Hepatocyte (in vitro differentiated cells): ENCODE results near the gene SLC2A4. TPM values are rescaled to one million over a fixed set of nuclear protein-coding genes. Genes with fewer than 3 reads are reported as not detected.

Experiments
- DNase-seq: peaks from one replicate; pipeline ENCODE4 v3.0.0-alpha.2; 2016; ENCODE audit warnings: low spot score
- H2AFZ ChIP-seq: fragments of 200-600 bp; sonication (generic); 2 replicates; pipeline ENCODE4 v1.6.0; 2016; ENCODE audit warnings: antibody characterized with exemption, mild to moderate bottlenecking
- H3K27ac ChIP-seq: fragments of 200-600 bp; sonication (generic); 2 replicates; pipeline ENCODE4 v1.5.1; 2016; ENCODE audit warnings: mild to moderate bottlenecking
- H3K27me3 ChIP-seq: fragments of 200-600 bp; sonication (generic); 2 replicates; pipeline ENCODE4 v1.6.1; 2016
- H3K36me3 ChIP-seq: fragments of 200-600 bp; sonication (generic); replicated peaks from 2 replicates; pipeline ENCODE4 v1.5.1; 2016; ENCODE audit warnings: low read depth; ENCODE audit not compliant: insufficient read depth
- H3K4me1 ChIP-seq: fragments of 200-600 bp; sonication (generic); 2 replicates; pipeline ENCODE4 v1.5.1; 2016; ENCODE audit warnings: mild to moderate bottlenecking, moderate library complexity; ENCODE audit not compliant: insufficient read depth
- H3K4me2 ChIP-seq: fragments of 200-600 bp; sonication (generic); 2 replicates; pipeline ENCODE4 v1.6.0; 2016
- H3K4me3 ChIP-seq: fragments of 200-600 bp; sonication (generic); 2 replicates; pipeline ENCODE4 v1.5.1; 2016; ENCODE audit warnings: mild to moderate bottlenecking
- H3K79me2 ChIP-seq: fragments of 200-600 bp; sonication (generic); 2 replicates; pipeline ENCODE4 v1.6.0; 2017; ENCODE audit warnings: mild to moderate bottlenecking
- H3K9me2 ChIP-seq: fragments of 200-600 bp; sonication (generic); replicated peaks from 2 replicates; pipeline ENCODE4 v1.6.0; 2017; ENCODE audit warnings: mild to moderate bottlenecking; ENCODE audit not compliant: insufficient read depth
- H3K9me3 ChIP-seq: fragments of 200-600 bp; sonication (generic); 2 replicates; pipeline ENCODE4 v1.5.1; 2016; ENCODE audit warnings: low read depth, mild to moderate bottlenecking
- H4K20me1 ChIP-seq: fragments of 200-600 bp; sonication (generic); 2 replicates; pipeline ENCODE4 v1.6.0; 2016; ENCODE audit warnings: mild to moderate bottlenecking; ENCODE audit not compliant: insufficient read depth, poor library complexity, severe bottlenecking
- EZH2 ChIP-seq: fragments of 200-600 bp; sonication (generic); IDR thresholded peaks from 2 replicates; pipeline ENCODE4 v1.6.1; 2016; ENCODE audit warnings: antibody characterized with exemption, mild to moderate bottlenecking, borderline replicate concordance
- EZH2phosphoT487 ChIP-seq: fragments of 200-600 bp; sonication (generic); IDR thresholded peaks from one replicate; pipeline ENCODE4 v1.6.1; 2018; ENCODE audit warnings: antibody characterized with exemption, mild to moderate bottlenecking, low read depth, moderate library complexity; ENCODE audit not compliant: unreplicated experiment, severe bottlenecking
- WGBS: methylation state at CpG from one replicate; pipeline ENCODE4 v1.1.6; 2016; ENCODE audit warnings: low lambda C conversion rate; ENCODE audit errors: missing lambda C conversion rate; 5-methylcytosine and 5-hydroxymethylcytosine counted together
- polyA plus RNA-seq: library from polyadenylated mRNA; unstranded; fragments of >200 nt; fragmentation: Nextera tagmentation; extraction: Ambion mirVana; gene quantifications from 2 replicates; pipeline ENCODE4 v1.2.1, GENCODE V29; 2016
- total RNA-seq: library from RNA; depleted of rRNA; stranded (reverse); fragments of >200 nt; gene quantifications from 2 replicates; pipeline ENCODE4 v1.2.3, GENCODE V29; 2014
- TF ChIP-seq, protein P1 (sequence below): fragments of 200-600 bp; sonication (generic); IDR thresholded peaks from 2 replicates; pipeline ENCODE4 v1.5.1; 2016; ENCODE audit warnings: antibody characterized with exemption, mild to moderate bottlenecking; ENCODE audit not compliant: poor library complexity

Gene SLC2A4
- total and polyA plus RNA-seq, 2 experiments from 2014 or later: 0.42 to 1.6 TPM

DNA sequence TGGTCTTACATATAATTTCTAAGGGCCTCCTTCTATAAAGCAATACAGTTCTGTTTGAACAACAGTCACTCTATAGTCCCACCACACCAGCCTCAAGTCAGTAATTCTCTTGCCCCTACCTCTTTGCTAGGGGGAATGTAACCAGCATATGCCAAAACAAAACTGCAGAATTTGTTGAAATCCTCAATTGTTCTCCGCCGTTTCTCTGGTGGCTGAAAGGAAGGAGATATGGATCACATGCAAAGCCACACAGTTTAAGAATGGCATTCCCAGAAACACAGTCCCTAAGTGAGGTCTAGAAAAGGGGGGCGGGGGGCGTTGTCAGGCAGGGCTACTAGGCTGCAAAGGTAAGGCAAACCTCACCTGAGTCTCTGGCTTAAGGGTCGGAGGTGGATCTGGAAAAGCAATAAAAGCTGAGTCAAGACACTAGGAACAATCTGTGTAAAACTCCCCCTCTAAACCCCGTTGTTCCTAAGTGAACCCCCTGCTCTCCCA lies 44.2 kb upstream of the SLC2A4 start:
- Histone ChIP-seq H3K4me1 (peaks cover 31% of the 10 kb centered on the region), H3K4me3 (peak overlapping the region; percentile 65), H3K27ac (peak overlapping the region; percentile 98), H3K4me2 (peak overlapping the region; percentile 92), H4K20me1 (peaks cover 8% of the 10 kb centered on the region), H3K9me2 (no peaks in the 10 kb centered on the region), H3K9me3 (no peaks in the 10 kb centered on the region), H2AFZ (no peak overlapping the region), H3K79me2 (peaks cover 81% of the 10 kb centered on the region), H3K36me3 (no peaks in the 10 kb centered on the region), H3K27me3 (no peaks in the 10 kb centered on the region)
- DNase-seq: no peak
- no peak for TF ChIP-seq EZH2phosphoT487
- TF ChIP-seq EZH2: no peak
- TF ChIP-seq, protein P1, sequence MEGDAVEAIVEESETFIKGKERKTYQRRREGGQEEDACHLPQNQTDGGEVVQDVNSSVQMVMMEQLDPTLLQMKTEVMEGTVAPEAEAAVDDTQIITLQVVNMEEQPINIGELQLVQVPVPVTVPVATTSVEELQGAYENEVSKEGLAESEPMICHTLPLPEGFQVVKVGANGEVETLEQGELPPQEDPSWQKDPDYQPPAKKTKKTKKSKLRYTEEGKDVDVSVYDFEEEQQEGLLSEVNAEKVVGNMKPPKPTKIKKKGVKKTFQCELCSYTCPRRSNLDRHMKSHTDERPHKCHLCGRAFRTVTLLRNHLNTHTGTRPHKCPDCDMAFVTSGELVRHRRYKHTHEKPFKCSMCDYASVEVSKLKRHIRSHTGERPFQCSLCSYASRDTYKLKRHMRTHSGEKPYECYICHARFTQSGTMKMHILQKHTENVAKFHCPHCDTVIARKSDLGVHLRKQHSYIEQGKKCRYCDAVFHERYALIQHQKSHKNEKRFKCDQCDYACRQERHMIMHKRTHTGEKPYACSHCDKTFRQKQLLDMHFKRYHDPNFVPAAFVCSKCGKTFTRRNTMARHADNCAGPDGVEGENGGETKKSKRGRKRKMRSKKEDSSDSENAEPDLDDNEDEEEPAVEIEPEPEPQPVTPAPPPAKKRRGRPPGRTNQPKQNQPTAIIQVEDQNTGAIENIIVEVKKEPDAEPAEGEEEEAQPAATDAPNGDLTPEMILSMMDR: no peak
- WGBS: 39% methylated on average over 6 of the region's 6 CpGs

- no peaks in the 10 kb centered on the region for H3K9me3 ChIP-seq
- H3K9me2 ChIP-seq: no peaks in the 10 kb centered on the region
- H3K36me3 ChIP-seq: no peaks in the 10 kb centered on the region
- H4K20me1 ChIP-seq: peaks cover 3% of the 10 kb centered on the region
- H3K4me3 ChIP-seq: peak overlapping the region; percentile 65
- peaks cover 75% of the 10 kb centered on the region for H3K79me2 ChIP-seq
- no peak overlapping the region for H2AFZ ChIP-seq
- H3K4me1 ChIP-seq: peaks cover 27% of the 10 kb centered on the region
- peak overlapping the region; percentile 98 for H3K27ac ChIP-seq
- no CpG with 5 or more reads among the region's 73 CpGs for WGBS
- DNase-seq: peak; percentile 92
- no peaks in the 10 kb centered on the region for H3K27me3 ChIP-seq
- peak overlapping the region; percentile 92 for H3K4me2 ChIP-seq
- TF ChIP-seq, protein P1: no peak
- TF ChIP-seq EZH2 (no peak), EZH2phosphoT487 (no peak)
Observed at GRCh38 chr17:7237761-7238419, 43.6 kb upstream of the SLC2A4 start.

- Histone ChIP-seq H3K4me1 (peaks cover 30% of the 10 kb centered on the region), H3K4me2 (peak overlapping the region; percentile 92), H3K27ac (peak overlapping the region; percentile 98), H4K20me1 (no peaks in the 10 kb centered on the region), H2AFZ (peak overlapping the region; percentile 11), H3K9me2 (no peaks in the 10 kb centered on the region), H3K27me3 (no peaks in the 10 kb centered on the region), H3K79me2 (peaks cover 69% of the 10 kb centered on the region), H3K4me3 (peak overlapping the region; percentile 65), H3K36me3 (no peaks in the 10 kb centered on the region), H3K9me3 (no peaks in the 10 kb centered on the region)
- WGBS: under 1% methylated on average over 22 of the region's 39 CpGs
- peak; percentile 61 for DNase-seq
- TF ChIP-seq EZH2phosphoT487 (no peak), EZH2 (no peak)
- TF ChIP-seq, protein P1: no peak
Observed at GRCh38 chr17:7238420-7239090, 43.0 kb upstream of the SLC2A4 start.
